Measurements from ENCODE around the gene UBR4. TPM values are rescaled to one million over a fixed set of nuclear protein-coding genes. Genes with fewer than 3 reads are reported as not detected.

Gene UBR4
- total RNA-seq, 4 donors from 2014 or later = 214 to 324 (median 272) TPM

DNA sequence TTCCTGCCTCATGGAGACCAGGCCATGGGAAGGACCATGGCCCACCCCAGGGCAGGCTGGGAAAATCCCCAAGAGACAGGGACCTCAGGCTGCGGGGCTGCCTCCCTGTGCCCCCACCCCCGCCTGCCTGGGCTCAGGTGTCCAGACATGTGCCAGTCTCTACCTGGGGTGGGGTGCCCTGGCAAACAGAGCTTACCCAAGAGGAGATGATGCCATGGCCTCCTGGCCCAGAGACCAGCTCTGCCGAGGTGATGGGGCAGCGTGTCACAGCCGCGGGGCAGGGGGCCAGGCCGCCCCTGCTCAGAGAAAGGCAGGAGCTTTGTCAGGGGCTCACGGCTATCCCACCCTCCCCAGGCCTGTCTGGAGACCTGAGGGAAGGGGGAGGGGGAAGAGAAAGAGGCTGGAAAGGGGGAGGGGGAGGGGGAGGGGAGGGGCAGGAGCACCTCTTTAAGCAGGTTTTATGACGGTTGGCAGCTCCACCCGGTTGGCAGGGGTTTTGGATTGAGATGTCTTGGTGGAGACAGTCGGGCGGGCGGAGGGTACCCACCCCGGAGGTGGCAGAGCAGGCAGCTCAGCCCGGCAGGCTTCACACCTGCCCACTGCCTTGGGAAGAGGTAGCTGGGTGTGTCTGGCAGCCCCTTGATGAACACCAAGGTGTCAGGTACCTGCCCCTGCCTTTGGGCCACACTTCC, 152.1 kb downstream of the UBR4 start:
- Histone ChIP-seq H3K9me3 (no peaks in the 10 kb centered on the region), H3K36me3 (no peaks in the 10 kb centered on the region), H3K4me1 (peaks cover 50% of the 10 kb centered on the region), H3K4me3 (no peak overlapping the region), H3K27me3 (peaks cover 41% of the 10 kb centered on the region), H3K27ac (peak overlapping the region; percentile 22)
- TF ChIP-seq EP300 (IDR thresholded peaks at IDR 0.05) (no peak), POLR2A (IDR thresholded peaks at IDR 0.05) (no peak), CTCF (IDR thresholded peaks at IDR 0.05) (no peak), POLR2AphosphoS5 (IDR thresholded peaks at IDR 0.05) (no peak)
- 40% methylated on average over 8 of the region's 15 CpGs for WGBS
- DNase-seq (ENCODE audit: low spot score in 2 of 2) = no peak

DNA sequence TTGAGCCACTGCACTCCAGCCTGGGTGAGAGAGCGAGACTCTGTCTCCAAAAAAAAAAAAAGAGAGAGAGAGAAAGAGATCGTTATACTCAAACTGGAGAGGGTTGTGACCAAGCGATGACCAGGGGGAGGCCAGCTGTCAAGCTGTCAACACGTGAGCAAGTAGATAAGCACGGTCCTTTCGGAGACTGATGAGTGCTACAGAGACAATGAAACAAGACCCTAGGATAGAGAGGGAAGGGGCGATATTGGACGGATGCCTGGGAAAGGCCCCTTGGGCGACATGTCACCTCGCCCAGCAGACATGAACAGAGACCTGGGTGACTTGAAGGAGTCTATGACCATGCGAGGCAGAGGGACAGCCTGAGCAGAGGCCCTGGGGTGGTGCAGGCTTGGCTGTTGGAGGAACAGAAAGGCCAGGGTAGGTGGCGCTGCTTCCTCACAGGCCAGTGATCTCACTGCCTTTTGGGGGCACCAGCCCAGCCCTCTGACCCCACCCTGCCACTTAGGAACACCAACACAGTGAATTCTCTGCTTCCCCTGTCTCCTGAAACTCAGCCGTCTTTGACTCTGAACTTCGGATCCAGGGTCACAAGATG, 152.8 kb downstream of the UBR4 start:
- no peak for TF ChIP-seq CTCF (IDR thresholded peaks at IDR 0.05)
- no peak for TF ChIP-seq POLR2AphosphoS5 (IDR thresholded peaks at IDR 0.05)
- TF ChIP-seq EP300 (IDR thresholded peaks at IDR 0.05) = no peak
- no peak for TF ChIP-seq POLR2A (IDR thresholded peaks at IDR 0.05)

GRCh38 chr1:19055701-19056100, 154.4 kb downstream of the UBR4 start:
- Histone ChIP-seq H3K4me1 (peaks cover 34% of the 10 kb centered on the region), H3K9me3 (no peaks in the 10 kb centered on the region), H3K4me3 (no peak overlapping the region), H3K36me3 (no peaks in the 10 kb centered on the region), H3K27me3 (peaks cover 47% of the 10 kb centered on the region), H3K27ac (no peak overlapping the region)
- no peak for DNase-seq (ENCODE audit: low spot score in 2 of 2)
- 48% methylated on average over 7 of the region's 7 CpGs for WGBS
- TF ChIP-seq POLR2AphosphoS5 (IDR thresholded peaks at IDR 0.05) (no peak), CTCF (IDR thresholded peaks at IDR 0.05) (no peak)

More for the DNA sequence above, 152.8 kb downstream of the UBR4 start:
- Histone ChIP-seq H3K36me3 (no peaks in the 10 kb centered on the region), H3K27ac (peak overlapping the region; percentile 22), H3K9me3 (no peaks in the 10 kb centered on the region), H3K4me1 (peaks cover 43% of the 10 kb centered on the region), H3K27me3 (peaks cover 41% of the 10 kb centered on the region), H3K4me3 (no peak overlapping the region)
- 88% methylated on average over 12 of the region's 14 CpGs for WGBS
- DNase-seq (ENCODE audit: low spot score in 2 of 2) = no peak

DNA sequence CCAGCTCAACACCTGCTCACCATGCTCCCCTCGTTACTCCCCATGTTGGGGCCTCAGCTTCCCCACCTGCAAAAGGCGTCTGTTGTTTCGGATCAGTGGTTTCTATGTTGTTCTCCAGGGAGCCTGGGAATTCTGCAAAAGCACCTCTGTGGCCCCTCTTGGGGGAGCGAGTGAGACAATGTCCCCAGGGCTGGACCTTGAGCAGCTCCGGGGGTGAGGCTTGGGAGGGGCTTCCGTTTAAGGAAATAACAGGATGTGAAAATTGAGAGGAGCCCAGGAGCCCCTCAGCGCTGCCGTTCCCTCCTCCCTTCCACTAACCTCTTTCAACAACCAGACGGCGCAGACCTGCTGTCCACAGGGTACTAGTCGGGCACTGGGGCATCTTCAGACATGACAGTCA, 155.1 kb downstream of the UBR4 start:
- no peak overlapping the region for H3K4me3 ChIP-seq
- H3K27me3 ChIP-seq = peaks cover 47% of the 10 kb centered on the region
- TF ChIP-seq CTCF (IDR thresholded peaks at IDR 0.05) (no peak), EP300 (IDR thresholded peaks at IDR 0.05) (no peak), POLR2A (IDR thresholded peaks at IDR 0.05) (no peak), POLR2AphosphoS5 (IDR thresholded peaks at IDR 0.05) (no peak)
- peak overlapping the region; percentile 24 for H3K27ac ChIP-seq
- H3K9me3 ChIP-seq = no peaks in the 10 kb centered on the region
- no peaks in the 10 kb centered on the region for H3K36me3 ChIP-seq
- DNase-seq (ENCODE audit: low spot score in 2 of 2) = no peak
- peaks cover 34% of the 10 kb centered on the region for H3K4me1 ChIP-seq
- 46% methylated on average over 11 of the region's 11 CpGs for WGBS

GRCh38 chr1:19054216-19054615, 155.8 kb downstream of the UBR4 start:
- peak overlapping the region; percentile 24 for H3K27ac ChIP-seq
- WGBS = no CpG with 5 or more reads among the region's 15 CpGs
- H3K4me3 ChIP-seq = no peak overlapping the region
- peaks cover 34% of the 10 kb centered on the region for H3K4me1 ChIP-seq
- TF ChIP-seq CTCF (IDR thresholded peaks at IDR 0.05) = no peak
- no peak for TF ChIP-seq POLR2AphosphoS5 (IDR thresholded peaks at IDR 0.05)
- DNase-seq (ENCODE audit: low spot score in 2 of 2) = no peak
- H3K27me3 ChIP-seq = peaks cover 42% of the 10 kb centered on the region
- no peaks in the 10 kb centered on the region for H3K36me3 ChIP-seq
- H3K9me3 ChIP-seq = no peaks in the 10 kb centered on the region

Measured in suprapubic skin (tissue), 4 donors.